NCI-H128 (cell line): ENCODE measurements around the gene CCDC78.

Experiments used
- DNase-seq: peaks from one replicate; lab custom pipeline; 2025; ENCODE audit not compliant: unreplicated experiment; lab: John Stamatoyannopoulos, UW

CCDC78 gene

GRCh38 chr16:740459-740763 is 14.2 kb upstream of the CCDC78 start:
- DNase-seq = no peak

- DNase-seq = no peak
Measured at GRCh38 chr16:739560-740458, 13.6 kb upstream of the CCDC78 start.

- no peak for DNase-seq
Measured at GRCh38 chr16:736936-737481, 10.8 kb upstream of the CCDC78 start.

- no peak for DNase-seq
Measured at GRCh38 chr16:735982-736453, 9.8 kb upstream of the CCDC78 start.

- DNase-seq = no peak
Measured at GRCh38 chr16:734981-735881, 9.0 kb upstream of the CCDC78 start.

- no peak for DNase-seq
Measured at GRCh38 chr16:734208-734980, 8.2 kb upstream of the CCDC78 start.

GRCh38 chr16:733382-734207 is 7.4 kb upstream of the CCDC78 start:
- DNase-seq = no peak

- DNase-seq = no peak
Measured at GRCh38 chr16:732936-733335, 6.7 kb upstream of the CCDC78 start.

- no peak for DNase-seq
Measured at GRCh38 chr16:732332-732731, 6.1 kb upstream of the CCDC78 start.

- DNase-seq = no peak
Measured at GRCh38 chr16:730666-731509, 4.6 kb upstream of the CCDC78 start.

GRCh38 chr16:729768-730665 is 3.8 kb upstream of the CCDC78 start:
- no peak for DNase-seq

GRCh38 chr16:728890-729744 is 2.9 kb upstream of the CCDC78 start:
- no peak for DNase-seq

GRCh38 chr16:728131-728889 is 2.1 kb upstream of the CCDC78 start:
- DNase-seq = no peak

- DNase-seq = no peak
Measured at GRCh38 chr16:727291-727977, 1.2 kb upstream of the CCDC78 start.

GRCh38 chr16:726188-726437 is 130 bp downstream of the CCDC78 start:
- no peak for DNase-seq

- DNase-seq = no peak
Measured at GRCh38 chr16:725463-726187, 618 bp downstream of the CCDC78 start.
